Right lobe of liver (tissue), 4 donors: ENCODE data around the gene PPP2R5C.

Experiments
- CTCF ChIP-seq, 4 donors: fragments of 200-600 bp in 3 of 4; fragments of 450-650 bp in 1 of 4; IDR thresholded peaks; one replicate each; pipeline versions ENCODE4 v1.5.1 to v1.8.0; 2016 to 2022; ENCODE audit warnings: antibody characterized with exemption in 4 of 4, mild to moderate bottlenecking in 2 of 4
- POLR2A ChIP-seq: fragments of 450-650 bp; IDR thresholded peaks from one replicate; pipeline ENCODE4 v1.6.1; 2017; ENCODE audit warnings: antibody characterized with exemption, mild to moderate bottlenecking
- donor health status: DM: no; HTN: no; CAD: no.
- donor health status: DM: no; HTN: no; CAD: no.
- donor health status: DM: no; HTN: yes; CAD: no.

GRCh38 chr14:101925152-101925551 lies 163.6 kb downstream of the PPP2R5C start:
- TF ChIP-seq CTCF (IDR thresholded peaks at IDR 0.05) = no peak
- TF ChIP-seq POLR2A = no peak
